Measurements from ENCODE around the gene COBL.
"Not testable (repeated sequence)": the region's sequence is repeated elsewhere in the genome, so short reads cannot be mapped to it uniquely, and the experiment has no call there.

The COBL gene

GRCh38 chr7:51014811-51015210 lies 301.8 kb downstream of the COBL start:
- DNase-seq, result no peak

- DNase-seq, result no peak
These were observed 302.6 kb downstream of the COBL start for GRCh38 chr7:51013861-51014511.

- DNase-seq, result no peak
These were observed 303.3 kb downstream of the COBL start for GRCh38 chr7:51013218-51013786.

GRCh38 chr7:51012569-51013217 lies 303.9 kb downstream of the COBL start:
- DNase-seq, result no peak

- DNase-seq, result no peak
These were observed 304.8 kb downstream of the COBL start for GRCh38 chr7:51011710-51012350.

GRCh38 chr7:51010534-51010933 lies 306.1 kb downstream of the COBL start:
- DNase-seq, result no peak

- DNase-seq, result no peak
These were observed 306.7 kb downstream of the COBL start for GRCh38 chr7:51009716-51010496.

- DNase-seq, result no peak
These were observed 308.8 kb downstream of the COBL start for GRCh38 chr7:51007551-51008505.

GRCh38 chr7:51006483-51007235 lies 309.9 kb downstream of the COBL start:
- no peak for DNase-seq

GRCh38 chr7:51005074-51005473 lies 311.5 kb downstream of the COBL start:
- no peak for DNase-seq

GRCh38 chr7:51000956-51001355 lies 315.7 kb downstream of the COBL start:
- DNase-seq, result no peak

GRCh38 chr7:50994753-50995319 lies 321.8 kb downstream of the COBL start:
- no peak for DNase-seq

GRCh38 chr7:50990214-50990613 lies 326.4 kb downstream of the COBL start:
- DNase-seq, result not testable (repeated sequence)

GRCh38 chr7:50988988-50989387 lies 327.6 kb downstream of the COBL start:
- no peak for DNase-seq

- no peak for DNase-seq
These were observed 328.1 kb downstream of the COBL start for GRCh38 chr7:50988465-50988864.

- no peak for DNase-seq
These were observed 331.5 kb downstream of the COBL start for GRCh38 chr7:50985096-50985495.

GRCh38 chr7:50983850-50984249 lies 332.8 kb downstream of the COBL start:
- no peak for DNase-seq

- DNase-seq, result no peak
These were observed 334.0 kb downstream of the COBL start for GRCh38 chr7:50982626-50983025.

- no peak for DNase-seq
These were observed 334.9 kb downstream of the COBL start for GRCh38 chr7:50981743-50982142.

GRCh38 chr7:50980411-50980810 lies 336.2 kb downstream of the COBL start:
- no peak for DNase-seq

Measured in CD4-positive, alpha-beta T cell treated with Interleukin-17A for 4 hours (primary cell).